Naive thymus-derived CD4-positive, alpha-beta T cell (primary cell): ENCODE results near the gene FAHD2A. TPM values are rescaled to one million over a fixed set of nuclear protein-coding genes. Genes with fewer than 3 reads are reported as not detected.

ENCODE experiments used
- ATAC-seq: fragments of 150-1000 bp; cut with Tn5 transposase; 2 replicates; pipeline ENCODE4 v1.10.0; 2021; ENCODE audit warnings: mild to moderate bottlenecking, moderate library complexity
- CTCF ChIA-PET: fragments of 350-600 bp; sonication (Branson Sonifier 250); formaldehyde crosslinking; loops from one replicate; lab custom pipeline; 2021; ENCODE audit warnings: antibody characterized with exemption; lab: Charles Lee
- POLR2A ChIA-PET: fragments of 350-600 bp; sonication (Branson Sonifier 250); formaldehyde crosslinking; loops from one replicate; lab custom pipeline; 2021; ENCODE audit warnings: antibody characterized with exemption, inconsistent platforms; lab: Charles Lee
- DNase-seq, 9 donors: peaks; one replicate each; pipeline versions ENCODE4 v3.0.0 to v3.0.0-alpha.2; 2020 to 2022; ENCODE audit warnings: mixed read lengths in 1 of 9
- H3K27ac ChIP-seq: one replicate; pipeline ENCODE4 v1.7.0; 2013; ENCODE audit warnings: mild to moderate bottlenecking, low read depth, low read length, moderate library complexity
- H3K27me3 ChIP-seq, 2 donors: one replicate each; pipeline ENCODE4 v1.7.0; 2013; ENCODE audit warnings: low read length in 2 of 2, mild to moderate bottlenecking in 2 of 2, moderate library complexity in 2 of 2; ENCODE audit not compliant: control insufficient read depth in 2 of 2, insufficient read depth in 2 of 2
- H3K36me3 ChIP-seq, 3 experiments: 1 replicate in 2 of 3; 2 replicates in 1 of 3; pipeline ENCODE4 v1.7.0; 2013; ENCODE audit warnings: low read length in 3 of 3, mild to moderate bottlenecking in 3 of 3, moderate library complexity in 1 of 3; ENCODE audit not compliant: insufficient read depth in 3 of 3, control insufficient read depth in 2 of 3
- H3K4me1 ChIP-seq, 2 donors: one replicate each; pipeline ENCODE4 v1.7.0; 2013; ENCODE audit warnings: low read length in 2 of 2, mild to moderate bottlenecking in 2 of 2, moderate library complexity in 1 of 2; ENCODE audit not compliant: control insufficient read depth in 2 of 2, insufficient read depth in 2 of 2
- H3K4me3 ChIP-seq: 2 replicates; pipeline ENCODE4 v1.7.0; 2013; ENCODE audit warnings: mild to moderate bottlenecking, low read length
- H3K9me3 ChIP-seq, 3 experiments: 1 replicate in 2 of 3; 2 replicates in 1 of 3; pipeline ENCODE4 v1.7.0; 2013; ENCODE audit warnings: low read length in 3 of 3; ENCODE audit not compliant: control insufficient read depth in 2 of 3
- H3K27ac Mint-ChIP-seq, 9 donors: one replicate each; pipeline ENCODE4 v1.8.0; 2020 to 2022; ENCODE audit warnings: mixed read lengths in 9 of 9, mild to moderate bottlenecking in 8 of 9, moderate library complexity in 5 of 9, inconsistent platforms in 2 of 9
- H3K27me3 Mint-ChIP-seq, 5 donors: one replicate each; pipeline ENCODE4 v1.8.0; 2021 to 2022; ENCODE audit warnings: mixed read lengths in 5 of 5, mild to moderate bottlenecking in 1 of 5
- H3K36me3 Mint-ChIP-seq, 5 donors: one replicate each; pipeline ENCODE4 v1.8.0; 2020 to 2022; ENCODE audit warnings: mixed read lengths in 5 of 5, mild to moderate bottlenecking in 3 of 5, inconsistent platforms in 1 of 5
- H3K4me1 Mint-ChIP-seq, 7 donors: one replicate each; pipeline ENCODE4 v1.8.0; 2020 to 2022; ENCODE audit warnings: mixed read lengths in 7 of 7, mild to moderate bottlenecking in 3 of 7, inconsistent platforms in 1 of 7
- H3K4me3 Mint-ChIP-seq, 10 donors: one replicate each; pipeline ENCODE4 v1.8.0; 2020 to 2022; ENCODE audit warnings: mild to moderate bottlenecking in 10 of 10, mixed read lengths in 10 of 10, moderate library complexity in 6 of 10, inconsistent platforms in 2 of 10
- H3K9me3 Mint-ChIP-seq, 11 donors: one replicate each; pipeline ENCODE4 v1.8.0; 2020 to 2022; ENCODE audit warnings: mixed read lengths in 11 of 11, mild to moderate bottlenecking in 4 of 11, inconsistent platforms in 1 of 11, moderate library complexity in 1 of 11
- intact Hi-C, 2 donors: fragments of 100-400 bp; cut with micrococcal nuclease; formaldehyde crosslinking; loops; one replicate each; pipeline ENCODE4 v1.15.1; 2023
- polyA plus RNA-seq, 2 donors: library from polyadenylated mRNA; unstranded; fragments of 300-500 nt; fragmentation: Illumina TruSeq; gene quantifications; one replicate each; pipeline ENCODE4 v1.2.3, GENCODE V29; 2021
- total RNA-seq, 6 experiments: library from RNA in 5 of 6; stranded (reverse) in 5 of 6; gene quantifications; 1 replicate in 5 of 6; 2 replicates in 1 of 6; pipeline ENCODE4 v1.2.3 and lab custom pipeline; 2021 to 2026

The FAHD2A gene
- total and polyA plus RNA-seq, 7 experiments from 2014 or later: 17.9 to 41.4 (median 23.1) TPM

DNA sequence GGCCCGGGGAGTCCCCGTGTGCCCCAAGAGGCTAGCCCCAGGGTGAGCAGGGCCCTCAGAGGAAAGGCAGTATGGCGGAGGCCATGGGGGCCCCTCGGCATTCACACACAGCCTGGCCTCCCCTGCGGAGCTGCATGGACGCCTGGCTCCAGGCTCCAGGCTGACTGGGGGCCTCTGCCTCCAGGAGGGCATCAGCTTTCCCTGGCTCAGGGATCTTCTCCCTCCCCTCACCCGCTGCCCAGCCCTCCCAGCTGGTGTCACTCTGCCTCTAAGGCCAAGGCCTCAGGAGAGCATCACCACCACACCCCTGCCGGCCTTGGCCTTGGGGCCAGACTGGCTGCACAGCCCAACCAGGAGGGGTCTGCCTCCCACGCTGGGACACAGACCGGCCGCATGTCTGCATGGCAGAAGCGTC, 16.9 kb upstream of the FAHD2A start:
- DNase-seq (no peak), ATAC-seq (no peak)
- Mint-ChIP-seq H3K36me3 (no peaks in the 10 kb centered on the region), H3K4me1 (no peaks in the 10 kb centered on the region), H3K4me3 (no peak overlapping the region), H3K27me3 (peaks cover 2 to 19% (median 4%) of the 10 kb centered on the region in 5 donors), H3K9me3 (no peaks in the 10 kb centered on the region), H3K27ac (no peak overlapping the region)
- ChIA-PET CTCF (no interaction called here), POLR2A (no interaction called here)
- Histone ChIP-seq H3K4me3 (no peak overlapping the region), H3K4me1 (no peaks in the 10 kb centered on the region), H3K27ac (no peak overlapping the region), H3K9me3 (no peaks in the 10 kb centered on the region), H3K27me3 (no peaks in the 10 kb centered on the region), H3K36me3 (no peaks in the 10 kb centered on the region)
- intact Hi-C loops: no loop called here

DNA sequence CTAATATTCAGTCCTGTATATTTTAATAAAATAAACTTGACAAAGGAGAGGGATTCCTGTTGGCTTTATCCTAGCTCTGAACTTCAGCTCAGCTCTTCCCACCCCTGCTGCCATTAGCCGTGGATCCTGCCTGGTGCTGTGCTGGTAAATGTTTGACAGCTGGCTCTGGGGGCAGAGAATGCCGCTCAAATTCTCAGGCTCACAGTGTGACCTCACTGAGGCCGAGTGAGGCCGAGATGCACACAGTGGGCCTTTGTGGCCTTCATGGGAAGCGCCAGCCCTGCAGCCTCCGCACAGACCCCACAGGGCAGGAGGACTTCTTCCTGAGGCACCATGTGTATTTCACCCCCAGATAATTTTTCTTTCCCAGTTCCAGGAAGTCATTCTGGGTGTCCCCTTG, 16.5 kb upstream of the FAHD2A start:
- intact Hi-C loops: no loop called here
- no peak overlapping the region for H3K4me3 ChIP-seq
- DNase-seq: no peak
- Mint-ChIP-seq H3K9me3 (no peaks in the 10 kb centered on the region), H3K27ac (no peak overlapping the region), H3K36me3 (no peaks in the 10 kb centered on the region), H3K4me3 (no peak overlapping the region), H3K4me1 (no peaks in the 10 kb centered on the region), H3K27me3 (peaks cover 2 to 19% (median 4%) of the 10 kb centered on the region in 5 donors)
- H3K27me3 ChIP-seq: no peaks in the 10 kb centered on the region
- H3K4me1 ChIP-seq: no peaks in the 10 kb centered on the region
- ChIA-PET POLR2A (no interaction called here), CTCF (no interaction called here)
- H3K36me3 ChIP-seq: no peaks in the 10 kb centered on the region
- ATAC-seq: no peak
- H3K27ac ChIP-seq: no peak overlapping the region
- H3K9me3 ChIP-seq: no peaks in the 10 kb centered on the region

DNA sequence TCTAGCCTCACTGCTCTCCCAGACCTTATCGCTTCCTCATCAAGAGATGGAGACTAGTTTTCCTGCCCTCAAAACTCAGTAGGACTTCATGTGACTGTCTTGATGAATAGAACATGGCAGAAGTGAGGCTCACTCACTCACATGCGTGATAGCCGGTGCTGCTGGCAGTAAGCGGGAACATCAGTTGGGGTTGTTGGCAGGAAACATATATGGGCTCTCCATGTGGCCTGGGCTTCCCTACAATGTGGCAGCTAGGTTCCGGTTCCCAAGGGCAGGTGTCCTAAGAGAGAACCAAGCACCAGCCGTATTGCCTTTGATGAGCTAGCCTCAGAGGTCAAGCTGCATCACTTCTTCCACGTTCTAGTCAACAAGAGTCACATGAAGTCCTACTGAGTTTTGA, 15.2 kb upstream of the FAHD2A start:
- Histone ChIP-seq H3K27ac (no peak overlapping the region), H3K27me3 (no peaks in the 10 kb centered on the region), H3K4me1 (no peaks in the 10 kb centered on the region), H3K36me3 (no peaks in the 10 kb centered on the region), H3K4me3 (no peak overlapping the region), H3K9me3 (no peaks in the 10 kb centered on the region)
- no peak for DNase-seq
- H3K36me3 Mint-ChIP-seq: no peaks in the 10 kb centered on the region
- intact Hi-C loops: no loop called here
- no peaks in the 10 kb centered on the region for H3K9me3 Mint-ChIP-seq
- H3K4me1 Mint-ChIP-seq: no peaks in the 10 kb centered on the region
- no peak overlapping the region for H3K27ac Mint-ChIP-seq
- H3K27me3 Mint-ChIP-seq: peaks cover 2 to 19% (median 4%) of the 10 kb centered on the region in 5 donors
- no peak for ATAC-seq
- ChIA-PET POLR2A (no interaction called here), CTCF (interaction anchor here (0.7 kb wide), 1 partner anchor 15 kb away, joined by 3 read pairs; the partner anchor contains the start of gene FAHD2A)
- H3K4me3 Mint-ChIP-seq: no peak overlapping the region

DNA sequence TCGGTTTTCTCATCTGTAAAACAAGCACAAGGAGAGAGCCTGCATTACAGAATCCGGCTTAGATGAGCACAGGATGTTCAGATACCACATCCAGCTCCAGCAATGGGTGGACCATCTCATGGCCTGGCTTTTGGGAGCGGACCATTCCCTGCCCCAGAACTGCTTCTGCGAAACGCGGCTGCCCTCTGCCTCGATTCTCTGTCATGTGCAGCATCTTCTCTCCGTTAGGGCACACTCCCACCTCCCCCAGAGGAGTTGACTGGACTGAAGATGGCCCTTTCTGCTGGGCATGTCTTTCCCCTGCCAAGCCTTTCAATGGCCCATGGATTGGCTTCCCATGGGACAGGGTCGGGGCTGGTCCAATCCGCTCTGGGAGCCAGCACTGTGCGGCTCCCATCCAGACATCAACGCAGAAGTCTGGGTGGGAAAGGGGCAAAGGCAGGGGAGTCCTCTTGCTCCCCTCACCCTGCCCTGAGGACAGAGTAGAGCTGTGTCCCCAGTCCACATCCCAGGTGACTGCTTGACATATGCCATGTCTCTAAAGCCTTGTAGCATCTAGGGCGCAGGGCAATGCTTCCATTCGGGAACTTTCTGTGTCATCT, 14.3 kb upstream of the FAHD2A start:
- Histone ChIP-seq H3K4me3 (no peak overlapping the region), H3K36me3 (no peaks in the 10 kb centered on the region), H3K27ac (no peak overlapping the region), H3K9me3 (no peaks in the 10 kb centered on the region), H3K27me3 (no peaks in the 10 kb centered on the region), H3K4me1 (no peaks in the 10 kb centered on the region)
- POLR2A ChIA-PET: no interaction called here
- peaks cover 0 to 1% (median 0%) of the 10 kb centered on the region in 11 donors for H3K9me3 Mint-ChIP-seq
- H3K4me1 Mint-ChIP-seq: no peaks in the 10 kb centered on the region
- no peak for ATAC-seq
- CTCF ChIA-PET: no interaction called here
- intact Hi-C loops: no loop called here
- no peak overlapping the region for H3K4me3 Mint-ChIP-seq
- no peaks in the 10 kb centered on the region for H3K36me3 Mint-ChIP-seq
- H3K27me3 Mint-ChIP-seq: peaks cover 2 to 14% (median 4%) of the 10 kb centered on the region in 5 donors
- no peak overlapping the region for H3K27ac Mint-ChIP-seq
- DNase-seq: no peak

DNA sequence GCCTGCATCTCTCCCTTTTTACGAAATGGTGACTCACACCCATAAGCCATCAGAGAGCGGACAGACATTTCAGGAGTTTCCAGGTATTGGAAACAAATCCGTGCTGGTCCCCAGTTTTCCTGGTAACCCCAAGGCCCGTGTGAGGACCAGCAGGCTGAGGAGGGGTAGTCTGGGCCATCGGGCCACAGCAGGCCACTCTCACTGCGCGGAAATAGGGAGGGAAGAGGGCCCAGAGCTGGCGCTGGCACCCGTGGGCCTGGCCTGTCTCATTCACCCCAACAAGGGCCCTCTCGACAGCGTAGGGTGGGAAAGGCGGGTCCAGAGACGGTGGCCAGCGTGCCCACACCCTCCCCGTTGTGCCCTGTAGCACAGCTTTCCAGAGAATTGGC, 13.7 kb upstream of the FAHD2A start:
- peaks cover 0 to 1% (median 0%) of the 10 kb centered on the region in 11 donors for H3K9me3 Mint-ChIP-seq
- Histone ChIP-seq H3K36me3 (no peaks in the 10 kb centered on the region), H3K27ac (no peak overlapping the region), H3K27me3 (no peaks in the 10 kb centered on the region), H3K4me3 (no peak overlapping the region), H3K9me3 (no peaks in the 10 kb centered on the region), H3K4me1 (no peaks in the 10 kb centered on the region)
- POLR2A ChIA-PET: no interaction called here
- H3K27ac Mint-ChIP-seq: no peak overlapping the region
- ATAC-seq: no peak
- CTCF ChIA-PET: interaction anchor here (1.0 kb wide), 1 partner anchor 326 kb away, joined by 4 read pairs; no protein-coding TSS in a partner anchor
- intact Hi-C loops: no loop called here
- H3K4me1 Mint-ChIP-seq: no peaks in the 10 kb centered on the region
- H3K36me3 Mint-ChIP-seq: no peaks in the 10 kb centered on the region
- no peak overlapping the region for H3K4me3 Mint-ChIP-seq
- no peak for DNase-seq
- H3K27me3 Mint-ChIP-seq: peaks cover 2 to 12% (median 4%) of the 10 kb centered on the region in 5 donors

DNA sequence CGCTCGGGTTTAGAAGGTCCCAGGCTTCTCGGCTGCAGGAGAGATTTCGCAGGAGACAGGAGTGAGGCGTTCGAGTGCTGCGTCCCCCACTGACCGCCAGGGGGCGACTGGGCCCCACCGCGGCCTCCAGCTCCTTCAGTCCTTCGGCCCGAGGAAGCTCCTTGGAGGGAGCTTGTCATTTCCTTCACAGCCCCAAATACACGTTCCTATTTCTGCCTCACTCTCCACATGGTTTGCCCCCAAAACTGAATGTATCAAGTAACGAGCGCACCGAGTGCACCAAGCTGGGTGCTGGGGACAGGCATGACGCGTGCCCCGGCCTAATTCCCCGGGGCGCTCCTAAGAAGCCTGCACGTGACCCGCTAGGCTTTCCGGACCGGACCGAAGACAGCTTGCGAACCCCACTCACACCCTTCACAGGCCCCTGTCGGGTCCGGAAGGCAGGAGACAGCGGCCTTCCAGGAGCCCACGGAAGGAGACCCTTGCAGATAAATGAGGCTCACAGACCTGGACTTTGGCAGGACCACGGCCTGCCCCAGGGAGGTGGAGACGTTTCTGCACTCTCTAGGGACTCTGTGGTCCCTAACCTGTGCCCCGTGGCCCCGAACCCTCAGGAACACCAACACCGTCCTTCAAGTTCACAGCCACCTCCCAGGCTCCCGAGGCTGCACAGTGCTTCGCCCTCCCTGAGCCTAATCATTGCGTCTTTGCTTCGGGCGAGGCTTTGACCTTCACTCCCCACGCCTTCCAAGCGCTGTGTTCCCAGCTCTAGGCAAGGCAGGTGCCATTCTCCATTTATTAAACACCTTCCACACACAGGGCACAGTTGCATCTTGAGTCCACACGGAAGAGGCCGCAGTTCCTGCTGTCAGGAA, 13.0 kb upstream of the FAHD2A start:
- H3K27ac Mint-ChIP-seq: peak overlapping the region in 1 of 9 donors; percentile 30
- no peaks in the 10 kb centered on the region for H3K4me1 ChIP-seq
- ChIA-PET CTCF (interaction anchor here (1.0 kb wide), 1 partner anchor 325 kb away, joined by 4 read pairs; no protein-coding TSS in a partner anchor), POLR2A (no interaction called here)
- H3K27me3 ChIP-seq: no peaks in the 10 kb centered on the region
- peak overlapping the region in 1 of 10 donors; percentile 43 for H3K4me3 Mint-ChIP-seq
- no peaks in the 10 kb centered on the region for H3K36me3 ChIP-seq
- DNase-seq (peak in 5 of 9 donors; percentile 14 to 70 (median 24)), ATAC-seq (peak; percentile 63)
- no peaks in the 10 kb centered on the region for H3K9me3 ChIP-seq
- no peak overlapping the region for H3K4me3 ChIP-seq
- H3K36me3 Mint-ChIP-seq: no peaks in the 10 kb centered on the region
- H3K9me3 Mint-ChIP-seq: peaks cover 0 to 1% (median 0%) of the 10 kb centered on the region in 11 donors
- peaks cover 2 to 7% (median 4%) of the 10 kb centered on the region in 5 donors for H3K27me3 Mint-ChIP-seq
- intact Hi-C loops: no loop called here
- no peak overlapping the region for H3K27ac ChIP-seq
- no peaks in the 10 kb centered on the region for H3K4me1 Mint-ChIP-seq
